GM12891 (cell line): Measurements from ENCODE around the gene METRNL.

Experiments used
- DNase-seq: peaks from one replicate; pipeline ENCODE4 v3.0.0; 2011; ENCODE audit warnings: low spot score; ENCODE audit not compliant: insufficient read length
- FAIRE-seq: peaks from 2 replicates; lab custom pipeline; 2011; peaks lifted over from hg19 to GRCh38; lab: Jason Lieb, UNC
- PAX5 ChIP-seq: IDR thresholded peaks from 2 replicates; pipeline ENCODE4 v1.6.1; 2011; ENCODE audit warnings: low read length, moderate library complexity, mild to moderate bottlenecking; ENCODE audit not compliant: insufficient read depth, severe bottlenecking
- POLR2A ChIP-seq: IDR thresholded peaks from 2 replicates; pipeline ENCODE4 v1.6.1; 2011; ENCODE audit warnings: low read depth, low read length, control low read depth
- POLR2AphosphoS5 ChIP-seq: IDR thresholded peaks from 2 replicates; pipeline ENCODE4 v1.6.1; 2011; ENCODE audit warnings: low read depth, low read length, control low read depth
- POU2F2 ChIP-seq: IDR thresholded peaks from 2 replicates; pipeline ENCODE4 v1.6.1; 2011; ENCODE audit warnings: low read depth, mild to moderate bottlenecking, control low read depth, low read length, moderate library complexity
- SPI1 ChIP-seq: IDR thresholded peaks from 2 replicates; pipeline ENCODE4 v1.6.1; 2011; ENCODE audit warnings: low read depth, low read length, control low read depth
- TAF1 ChIP-seq: IDR thresholded peaks from 2 replicates; pipeline ENCODE4 v1.6.1; 2011; ENCODE audit warnings: low read depth, low read length, control low read depth

Gene METRNL

GRCh38 chr17:83122834-83123233 lies 43.4 kb downstream of the METRNL start:
- TF ChIP-seq SPI1 (no peak), POU2F2 (no peak), POLR2AphosphoS5 (no peak), PAX5 (no peak), POLR2A (no peak), TAF1 (no peak)
- DNase-seq (no peak), FAIRE-seq (no peak)

- FAIRE-seq (no peak), DNase-seq (no peak)
- TF ChIP-seq SPI1: no peak
- TF ChIP-seq POLR2AphosphoS5: no peak
- no peak for TF ChIP-seq TAF1
- no peak for TF ChIP-seq PAX5
- no peak for TF ChIP-seq POLR2A
- no peak for TF ChIP-seq POU2F2
Observed at GRCh38 chr17:83123896-83124801, 44.7 kb downstream of the METRNL start.

GRCh38 chr17:83124871-83125514 lies 45.6 kb downstream of the METRNL start:
- no peak for FAIRE-seq
- no peak for DNase-seq
- TF ChIP-seq SPI1 (no peak), TAF1 (no peak), POLR2AphosphoS5 (no peak), POU2F2 (no peak), PAX5 (no peak), POLR2A (no peak)

GRCh38 chr17:83125515-83126274 lies 46.3 kb downstream of the METRNL start:
- TF ChIP-seq TAF1 (no peak), POLR2A (no peak), POLR2AphosphoS5 (no peak), PAX5 (no peak), SPI1 (no peak), POU2F2 (no peak)
- DNase-seq (no peak), FAIRE-seq (no peak)

GRCh38 chr17:83126275-83126811 lies 46.9 kb downstream of the METRNL start:
- DNase-seq (no peak), FAIRE-seq (no peak)
- no peak for TF ChIP-seq SPI1
- TF ChIP-seq POLR2AphosphoS5: no peak
- TF ChIP-seq PAX5: no peak
- TF ChIP-seq TAF1: no peak
- no peak for TF ChIP-seq POLR2A
- no peak for TF ChIP-seq POU2F2

GRCh38 chr17:83127431-83128160 lies 48.2 kb downstream of the METRNL start:
- DNase-seq: no peak
- no peak for TF ChIP-seq TAF1
- no peak for TF ChIP-seq POLR2AphosphoS5
- TF ChIP-seq SPI1: no peak
- no peak for TF ChIP-seq POLR2A
- no peak for TF ChIP-seq PAX5
- no peak for FAIRE-seq

- TF ChIP-seq POLR2AphosphoS5 (no peak), POU2F2 (no peak), POLR2A (no peak), PAX5 (no peak), TAF1 (no peak), SPI1 (no peak)
- FAIRE-seq (no peak), DNase-seq (no peak)
Observed at GRCh38 chr17:83128306-83129240, 49.2 kb downstream of the METRNL start.

GRCh38 chr17:83129676-83130075 lies 50.3 kb downstream of the METRNL start:
- no peak for FAIRE-seq
- TF ChIP-seq PAX5: no peak
- TF ChIP-seq TAF1: no peak
- TF ChIP-seq SPI1: no peak
- TF ChIP-seq POLR2A: no peak
- no peak for TF ChIP-seq POU2F2
- TF ChIP-seq POLR2AphosphoS5: no peak
- DNase-seq: no peak
